H1 (cell line): ENCODE data around the gene MYOCD. TPM values are rescaled to one million over a fixed set of nuclear protein-coding genes. Genes with fewer than 3 reads are reported as not detected.

Source experiments
- CTCF ChIA-PET: fragments of 300-600 bp; sonication (Branson Sonifier 250); formaldehyde crosslinking; loops from one replicate; lab custom pipeline; 2021; ENCODE audit not compliant: partially characterized antibody; lab: Charles Lee
- POLR2A ChIA-PET: fragments of 300-600 bp; sonication (Branson Sonifier 250); formaldehyde crosslinking; loops from one replicate; lab custom pipeline; 2021; ENCODE audit warnings: inconsistent platforms; ENCODE audit not compliant: partially characterized antibody; lab: Charles Lee
- DNase-seq, 2 experiments: peaks; one replicate each; pipeline versions ENCODE4 v3.0.0 to v3.0.0-alpha.2; 2010 to 2022; ENCODE audit warnings: low spot score in 2 of 2, low read depth in 1 of 2, mixed read lengths in 1 of 2
- FAIRE-seq: peaks from 2 replicates; lab custom pipeline; 2011; peaks lifted over from hg19 to GRCh38; lab: Jason Lieb, UNC
- H2AFZ ChIP-seq: 2 replicates; pipeline ENCODE4 v1.8.1; 2012; ENCODE audit warnings: low read length, inconsistent platforms
- H2AK5ac ChIP-seq: 2 replicates; pipeline ENCODE4 v1.6.1; 2013; ENCODE audit warnings: low read depth, low read length
- H2BK120ac ChIP-seq: replicated peaks from 2 replicates; pipeline ENCODE3; 2013; ENCODE audit warnings: low read depth, low read length, inconsistent platforms
- H2BK12ac ChIP-seq: 2 replicates; pipeline ENCODE4 v1.6.1; 2013; ENCODE audit warnings: low read depth, low read length
- H2BK15ac ChIP-seq: 2 replicates; pipeline ENCODE4 v1.6.1; 2013; ENCODE audit warnings: low read length
- H2BK20ac ChIP-seq: 2 replicates; pipeline ENCODE4 v1.6.1; 2013; ENCODE audit warnings: low read length
- H2BK5ac ChIP-seq: 2 replicates; pipeline ENCODE4 v1.6.1; 2013; ENCODE audit warnings: low read depth, low read length
- H3K14ac ChIP-seq: 2 replicates; pipeline ENCODE4 v1.6.1; 2013; ENCODE audit warnings: inconsistent platforms; ENCODE audit not compliant: insufficient read length
- H3K18ac ChIP-seq: 2 replicates; pipeline ENCODE4 v1.6.1; 2013; ENCODE audit warnings: low read length; ENCODE audit errors: extremely low read depth
- H3K23ac ChIP-seq: 2 replicates; pipeline ENCODE4 v1.6.1; 2013; ENCODE audit warnings: inconsistent platforms; ENCODE audit not compliant: insufficient read length
- H3K23me2 ChIP-seq: 2 replicates; pipeline ENCODE4 v1.6.1; 2013; ENCODE audit warnings: low read depth, low read length
- H3K27ac ChIP-seq: 2 replicates; pipeline ENCODE4 v1.6.1; 2011; ENCODE audit warnings: low read depth, low read length, inconsistent platforms
- H3K27me3 ChIP-seq, 4 experiments: replicated peaks in 1 of 4; 1 replicate in 1 of 4; 2 replicates in 3 of 4; pipeline versions ENCODE4 v1.6.1 to v1.8.1; 2011 to 2013; ENCODE audit warnings: low read length in 3 of 4, mild to moderate bottlenecking in 3 of 4, inconsistent platforms in 2 of 4, mixed read lengths in 2 of 4, moderate library complexity in 1 of 4; ENCODE audit not compliant: control insufficient read depth in 3 of 4, insufficient read depth in 3 of 4; ENCODE audit errors: extremely low read depth in 1 of 4
- H3K36me3 ChIP-seq, 4 experiments: 2 replicates each; pipeline versions ENCODE4 v1.6.1 to v1.8.1; 2011 to 2013; ENCODE audit warnings: mild to moderate bottlenecking in 4 of 4, low read length in 3 of 4, moderate library complexity in 2 of 4, control low read depth in 1 of 4, inconsistent platforms in 1 of 4; ENCODE audit not compliant: insufficient read depth in 4 of 4, control insufficient read depth in 2 of 4
- H3K4ac ChIP-seq: replicated peaks from 2 replicates; pipeline ENCODE3; 2013; ENCODE audit warnings: low read length, low read depth, mixed read lengths, inconsistent platforms; ENCODE audit not compliant: insufficient read length
- H3K4me1 ChIP-seq, 4 experiments: replicated peaks in 1 of 4; 1 replicate in 1 of 4; 2 replicates in 3 of 4; pipeline versions ENCODE4 v1.6.1 to v1.8.1; 2011 to 2013; ENCODE audit warnings: low read length in 3 of 4, inconsistent platforms in 2 of 4, mixed read lengths in 1 of 4; ENCODE audit not compliant: insufficient read depth in 4 of 4, control insufficient read depth in 3 of 4
- H3K4me2 ChIP-seq, 2 experiments: 2 replicates each; pipeline versions ENCODE4 v1.6.1 to v1.8.1; 2011 to 2013; ENCODE audit warnings: low read depth in 2 of 2, low read length in 2 of 2, control low read depth in 1 of 2, inconsistent platforms in 1 of 2, mild to moderate bottlenecking in 1 of 2; ENCODE audit not compliant: insufficient read depth in 1 of 2
- H3K4me3 ChIP-seq, 4 experiments: fragments of 200-600, 300-600 bp in 1 of 4; sonication (generic), shearing (Covaris generic), sonication (Bioruptor Twin) in 1 of 4; 2 replicates each; pipeline versions ENCODE4 v1.5.1 to v1.8.1; 2011 to 2016; ENCODE audit warnings: low read length in 4 of 4, low read depth in 3 of 4, control low read depth in 2 of 4, inconsistent platforms in 2 of 4, mild to moderate bottlenecking in 2 of 4, mixed read lengths in 1 of 4, moderate library complexity in 1 of 4; ENCODE audit not compliant: insufficient read depth in 2 of 4; ENCODE audit errors: extremely low read depth in 1 of 4
- H3K56ac ChIP-seq: replicated peaks from 2 replicates; pipeline ENCODE3; 2013; ENCODE audit warnings: low read depth, mild to moderate bottlenecking, mixed read lengths, low read length, inconsistent platforms; ENCODE audit not compliant: insufficient read length
- H3K79me1 ChIP-seq: 2 replicates; pipeline ENCODE4 v1.6.1; 2013; ENCODE audit warnings: low read depth, low read length, control low read depth
- H3K79me2 ChIP-seq, 2 experiments: 2 replicates each; pipeline versions ENCODE4 v1.6.1 to v1.8.1; 2012 to 2013; ENCODE audit warnings: low read length in 2 of 2, mild to moderate bottlenecking in 2 of 2, inconsistent platforms in 1 of 2; ENCODE audit not compliant: insufficient read depth in 2 of 2, control insufficient read depth in 1 of 2
- H3K9ac ChIP-seq, 4 experiments: replicated peaks in 1 of 4; 1 replicate in 1 of 4; 2 replicates in 3 of 4; pipeline versions ENCODE4 v1.6.1 to v1.8.1; 2011 to 2013; ENCODE audit warnings: low read depth in 3 of 4, low read length in 3 of 4, control low read depth in 2 of 4, mild to moderate bottlenecking in 2 of 4, moderate library complexity in 2 of 4, inconsistent platforms in 1 of 4; ENCODE audit errors: extremely low read depth in 1 of 4
- H3K9me3 ChIP-seq, 2 experiments: 2 replicates each; pipeline versions ENCODE4 v1.6.1 to v1.8.1; 2012 to 2013; ENCODE audit warnings: mild to moderate bottlenecking in 2 of 2, moderate library complexity in 2 of 2, control low read depth in 1 of 2, inconsistent platforms in 1 of 2, low read depth in 1 of 2, low read length in 1 of 2, mixed read lengths in 1 of 2; ENCODE audit not compliant: insufficient read depth in 2 of 2
- H4K20me1 ChIP-seq, 2 experiments: replicated peaks in 1 of 2; 2 replicates each; pipeline versions ENCODE3 to v1.8.1; 2011 to 2013; ENCODE audit warnings: inconsistent platforms in 2 of 2, low read length in 2 of 2, mild to moderate bottlenecking in 1 of 2; ENCODE audit not compliant: insufficient read depth in 2 of 2, control insufficient read depth in 1 of 2
- H4K5ac ChIP-seq: 2 replicates; pipeline ENCODE4 v1.6.1; 2013; ENCODE audit warnings: low read length, low read depth, mixed read lengths, inconsistent platforms; ENCODE audit not compliant: insufficient read length
- H4K8ac ChIP-seq: 2 replicates; pipeline ENCODE4 v1.8.0; 2013; ENCODE audit warnings: mild to moderate bottlenecking, moderate library complexity, low read length, inconsistent platforms; ENCODE audit not compliant: insufficient read depth; ENCODE audit errors: extremely low read depth
- H4K91ac ChIP-seq: replicated peaks from 2 replicates; pipeline ENCODE3; 2013; ENCODE audit warnings: low read length, mixed read lengths, inconsistent platforms; ENCODE audit not compliant: insufficient read length
- EZH2 ChIP-seq: fragments of 200-600 bp; sonication (generic); IDR thresholded peaks from 2 replicates; pipeline ENCODE4 v1.7.1; 2012; ENCODE audit warnings: low read depth, mild to moderate bottlenecking, moderate library complexity, low read length, inconsistent platforms; ENCODE audit not compliant: severe bottlenecking
- GABPA ChIP-seq: IDR thresholded peaks from 2 replicates; pipeline ENCODE4 v1.6.1; 2011; ENCODE audit warnings: mild to moderate bottlenecking, low read length, moderate library complexity, borderline replicate concordance; ENCODE audit not compliant: insufficient read depth
- SUZ12 ChIP-seq: fragments of 200-600 bp; sonication (generic); IDR thresholded peaks from 2 replicates; pipeline ENCODE4 v1.6.1; 2012; ENCODE audit warnings: mild to moderate bottlenecking, inconsistent platforms, low read length, moderate library complexity, mixed read lengths
- WGBS, 2 experiments: shearing (Covaris generic) in 1 of 2; methylation state at CpG; one replicate each; pipeline versions ENCODE4 v1.1.6 to v1.1.7; 2013 to 2015; ENCODE audit warnings: low lambda C conversion rate in 2 of 2, mixed read lengths in 2 of 2, inconsistent platforms in 1 of 2, low coverage in 1 of 2, missing lambda C conversion rate in 1 of 2; ENCODE audit not compliant: insufficient replicate concordance in 2 of 2, insufficient coverage in 1 of 2, insufficient read length in 1 of 2; ENCODE audit errors: extremely low coverage in 1 of 2, missing lambda C conversion rate in 1 of 2; 5-methylcytosine and 5-hydroxymethylcytosine counted together
- polyA plus RNA-seq, 7 experiments: library from polyadenylated mRNA; depleted of rRNA in 3 of 7; stranded (reverse) in 5 of 7; unstranded in 2 of 7; fragments of >200 nt in 5 of 7; fragments of 200-250 nt in 2 of 7; gene quantifications; 1 replicate in 5 of 7; 2 replicates in 1 of 7; 4 replicates in 1 of 7; pipeline versions ENCODE4 v1.2.1 to v1.2.3, GENCODE V29; 2011 to 2013; ENCODE audit warnings: missing spikeins in 2 of 7, mixed read lengths in 2 of 7
- total RNA-seq: library from RNA; stranded (reverse); fragmentation: NEBNext Ultra II Directional; extraction: Animal tissue kit (Norgen Biotek cat#: 25700); gene quantifications from 2 replicates; pipeline ENCODE4 v1.2.1, GENCODE V29; 2021

MYOCD gene
- total and polyA plus RNA-seq, 2 of the 8 experiments (the other 6 are each of a cell fraction or from before 2014, with no cell fraction given) = 0.30 to 4.9 TPM

- H3K23me2 ChIP-seq = no peaks in the 10 kb centered on the region
- H3K18ac ChIP-seq = no peak overlapping the region
- no peaks in the 10 kb centered on the region for H3K27me3 ChIP-seq
- no peak overlapping the region for H3K4ac ChIP-seq
- H3K14ac ChIP-seq = no peak overlapping the region
- no peaks in the 10 kb centered on the region for H4K20me1 ChIP-seq
- H3K27ac ChIP-seq = no peak overlapping the region
- DNase-seq (no peak), FAIRE-seq (no peak)
- WGBS, 2 experiments = 72% methylated on average over 4 of the region's 4 CpGs; no CpG with 5 or more reads in 1 of the 2 experiments
- no peak overlapping the region for H3K4me2 ChIP-seq
- H3K9me3 ChIP-seq = peaks cover 3 to 4% of the 10 kb centered on the region in 2 experiments; a peak in 2 of 4 replicates
- H4K91ac ChIP-seq = no peak overlapping the region
- no peaks in the 10 kb centered on the region for H3K79me2 ChIP-seq
- H2BK120ac ChIP-seq = no peak overlapping the region
- no peaks in the 10 kb centered on the region for H3K36me3 ChIP-seq
- POLR2A ChIA-PET = no interaction called here
- no peak overlapping the region for H2BK12ac ChIP-seq
- H2AK5ac ChIP-seq = no peak overlapping the region
- TF ChIP-seq SUZ12 (no peak), EZH2 (no peak), GABPA (no peak)
- no peak overlapping the region for H3K4me3 ChIP-seq
- H3K4me1 ChIP-seq = peaks cover 0 to 2% (median under 1%) of the 10 kb centered on the region in 4 experiments; a peak in 2 of 7 replicates
- no peak overlapping the region for H4K5ac ChIP-seq
- no peaks in the 10 kb centered on the region for H3K79me1 ChIP-seq
- H4K8ac ChIP-seq = no peak overlapping the region
- H2AFZ ChIP-seq = no peak overlapping the region
- H3K56ac ChIP-seq = no peak overlapping the region
- H3K9ac ChIP-seq = no peak overlapping the region
- no peak overlapping the region for H2BK15ac ChIP-seq
- no peak overlapping the region for H3K23ac ChIP-seq
- CTCF ChIA-PET = no interaction called here
- no peak overlapping the region for H2BK5ac ChIP-seq
- H2BK20ac ChIP-seq = no peak overlapping the region
Measured at GRCh38 chr17:12642034-12642433, 23.7 kb upstream of the MYOCD start.
